Islet precursor cell (in vitro differentiated cells): ENCODE data around the gene PARL.
"Not testable (repeated sequence)": the region's sequence is repeated elsewhere in the genome, so short reads cannot be mapped to it uniquely, and the experiment has no call there.

ENCODE experiments used
- DNase-seq: peaks from one replicate; pipeline ENCODE4 v3.0.0-alpha.2; 2018

Gene PARL

GRCh38 chr3:183898028-183898431 lies 13.3 kb upstream of the PARL start:
- DNase-seq, result no peak

- no peak for DNase-seq
These were observed 12.9 kb upstream of the PARL start for GRCh38 chr3:183897606-183898005.

GRCh38 chr3:183896610-183897009 lies 11.9 kb upstream of the PARL start:
- DNase-seq, result no peak

- DNase-seq, result no peak
These were observed 11.5 kb upstream of the PARL start for GRCh38 chr3:183896184-183896583.

- no peak for DNase-seq
These were observed 11.1 kb upstream of the PARL start for GRCh38 chr3:183895774-183896173.

- no peak for DNase-seq
These were observed 10.6 kb upstream of the PARL start for GRCh38 chr3:183895296-183895695.

GRCh38 chr3:183892610-183893214 lies 8.0 kb upstream of the PARL start:
- DNase-seq, result no peak

- no peak for DNase-seq
These were observed 1.1 kb upstream of the PARL start for GRCh38 chr3:183885766-183886165.

- no peak for DNase-seq
These were observed 618 bp downstream of the PARL start for GRCh38 chr3:183884097-183884426.

GRCh38 chr3:183883291-183884096 lies 1.2 kb downstream of the PARL start:
- no peak for DNase-seq

GRCh38 chr3:183880121-183880520 lies 4.6 kb downstream of the PARL start:
- DNase-seq, result no peak

- no peak for DNase-seq
These were observed 5.4 kb downstream of the PARL start for GRCh38 chr3:183879243-183879642.

- no peak for DNase-seq
These were observed 6.6 kb downstream of the PARL start for GRCh38 chr3:183878071-183878470.

- DNase-seq, result not testable (repeated sequence)
These were observed 7.5 kb downstream of the PARL start for GRCh38 chr3:183877227-183877626.

GRCh38 chr3:183875411-183875810 lies 9.3 kb downstream of the PARL start:
- DNase-seq, result no peak

GRCh38 chr3:183873914-183874313 lies 10.8 kb downstream of the PARL start:
- DNase-seq, result no peak

GRCh38 chr3:183871541-183871940 lies 13.1 kb downstream of the PARL start:
- DNase-seq, result no peak

GRCh38 chr3:183870563-183870962 lies 14.1 kb downstream of the PARL start:
- DNase-seq, result no peak

GRCh38 chr3:183868796-183869195 lies 15.9 kb downstream of the PARL start:
- no peak for DNase-seq

- no peak for DNase-seq
These were observed 22.1 kb downstream of the PARL start for GRCh38 chr3:183862610-183863009.

- no peak for DNase-seq
These were observed 26.8 kb downstream of the PARL start for GRCh38 chr3:183857863-183858262.

GRCh38 chr3:183854318-183855035 lies 30.2 kb downstream of the PARL start:
- no peak for DNase-seq

GRCh38 chr3:183845608-183846288 lies 38.9 kb downstream of the PARL start:
- DNase-seq, result peak; percentile 72

- DNase-seq, result no peak
These were observed 39.6 kb downstream of the PARL start for GRCh38 chr3:183845090-183845489.
